ENCODE measurements around the gene RNPEP. TPM values are rescaled to one million over a fixed set of nuclear protein-coding genes. Genes with fewer than 3 reads are reported as not detected.

Gene RNPEP
- total and polyA plus RNA-seq, 2 of the 8 experiments (the other 6 are each of a cell fraction or from before 2014, with no cell fraction given): 34.1 to 51.1 TPM

GRCh38 chr1:202017749-202018467 is 35.5 kb downstream of the RNPEP start (continued):
- TF ChIP-seq CHD7 (IDR thresholded peaks at IDR 0.05; ENCODE audit: insufficient replicate concordance, low read length) (no peak), SP1 (IDR thresholded peaks at IDR 0.05; ENCODE audit: low read depth, low read length) (no peak), EGR1 (IDR thresholded peaks at IDR 0.05; ENCODE audit: borderline replicate concordance, low read depth, low read length) (no peak), GABPA (IDR thresholded peaks at IDR 0.05; ENCODE audit: borderline replicate concordance, insufficient read depth, low read length) (no peak), FOSL1 (IDR thresholded peaks at IDR 0.05; ENCODE audit: insufficient read depth, low read depth, low read length) (no peak), USF2 (IDR thresholded peaks at IDR 0.05; ENCODE audit: low read length) (no peak)
